ENCODE results near the gene ARHGEF1.

The ARHGEF1 gene

DNA sequence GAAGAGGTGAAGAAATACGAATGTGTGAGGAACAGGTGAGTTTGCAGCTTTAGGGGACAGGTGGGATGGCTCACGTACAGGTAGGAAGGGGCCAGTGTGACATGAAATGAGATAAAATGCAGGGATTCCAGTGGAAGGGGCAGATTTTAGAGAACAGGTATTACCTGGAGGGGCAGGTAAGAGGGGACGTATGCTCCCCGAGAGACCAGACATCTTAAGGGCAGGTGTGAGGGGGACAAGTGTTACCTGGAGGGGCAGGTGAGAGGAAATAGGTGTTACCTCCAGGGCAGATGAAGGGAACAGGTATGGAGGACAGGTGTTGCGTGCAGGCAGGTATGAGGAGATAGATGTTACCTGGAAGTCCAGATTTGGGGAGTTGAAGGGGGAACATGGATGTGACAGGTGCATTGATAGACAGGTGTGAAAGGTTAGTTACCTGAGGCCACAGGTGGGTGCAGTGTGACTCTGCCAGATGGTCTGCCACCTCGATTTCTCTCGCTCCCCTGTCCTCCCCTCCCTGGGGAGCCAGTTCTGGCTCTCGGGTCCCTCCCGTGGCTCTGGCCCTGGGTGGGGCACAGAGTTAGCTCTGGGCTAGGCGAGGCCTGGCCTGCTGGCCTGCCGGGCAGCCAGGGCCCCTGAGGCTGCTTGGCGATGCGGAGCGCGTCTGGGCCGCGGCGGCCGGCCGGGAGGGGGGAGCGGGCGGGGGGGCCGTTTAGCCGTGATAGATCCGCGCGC is 43.2 kb downstream of the ARHGEF1 start:
- H3K4me3 ChIP-seq (ENCODE audit: low read depth, low read length) = no peak overlapping the region
- no peak for TF ChIP-seq CTCF (IDR thresholded peaks at IDR 0.05; ENCODE audit: low read depth, low read length)

- H3K4me3 ChIP-seq (ENCODE audit: low read depth, low read length) = no peak overlapping the region
- TF ChIP-seq CTCF (IDR thresholded peaks at IDR 0.05; ENCODE audit: low read depth, low read length) = no peak
These were observed 43.9 kb downstream of the ARHGEF1 start for GRCh38 chr19:41926763-41927496.

DNA sequence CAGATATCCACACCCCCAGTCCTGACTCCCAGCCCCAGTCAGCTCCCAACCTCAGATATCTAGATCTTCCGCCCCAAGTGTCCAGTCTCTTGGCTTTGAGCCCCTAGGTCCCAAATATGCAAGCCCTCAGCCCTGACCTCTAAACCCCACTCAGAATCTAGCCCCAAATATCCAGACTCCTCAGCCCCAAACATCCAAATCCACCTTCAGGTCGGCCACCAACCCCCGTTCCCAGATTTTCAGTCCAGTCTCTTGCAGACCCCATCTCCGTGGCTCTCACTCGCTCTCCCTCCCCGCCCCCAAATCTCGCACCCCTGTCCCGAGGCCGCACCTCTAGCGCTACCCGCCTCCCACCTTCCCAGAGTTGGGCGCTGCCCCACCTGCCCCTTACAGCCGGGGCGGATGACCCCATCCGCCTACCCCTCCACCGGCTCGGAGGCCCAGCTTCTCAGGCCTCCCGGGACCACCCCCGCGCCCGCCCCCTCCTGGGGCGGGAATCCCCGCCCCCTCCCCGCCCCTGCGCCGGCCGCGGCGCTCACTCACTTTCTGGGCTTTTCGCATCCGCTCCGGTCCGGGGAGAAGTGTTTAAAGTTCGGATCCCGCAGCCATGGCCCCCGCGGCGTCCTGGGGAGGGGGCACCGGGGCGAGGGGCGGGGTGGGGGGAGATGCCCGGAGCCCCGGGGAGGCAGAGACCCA is 44.7 kb downstream of the ARHGEF1 start:
- H3K4me3 ChIP-seq (ENCODE audit: low read depth, low read length) = peak overlapping the region; percentile 46
- no peak for TF ChIP-seq CTCF (IDR thresholded peaks at IDR 0.05; ENCODE audit: low read depth, low read length)

DNA sequence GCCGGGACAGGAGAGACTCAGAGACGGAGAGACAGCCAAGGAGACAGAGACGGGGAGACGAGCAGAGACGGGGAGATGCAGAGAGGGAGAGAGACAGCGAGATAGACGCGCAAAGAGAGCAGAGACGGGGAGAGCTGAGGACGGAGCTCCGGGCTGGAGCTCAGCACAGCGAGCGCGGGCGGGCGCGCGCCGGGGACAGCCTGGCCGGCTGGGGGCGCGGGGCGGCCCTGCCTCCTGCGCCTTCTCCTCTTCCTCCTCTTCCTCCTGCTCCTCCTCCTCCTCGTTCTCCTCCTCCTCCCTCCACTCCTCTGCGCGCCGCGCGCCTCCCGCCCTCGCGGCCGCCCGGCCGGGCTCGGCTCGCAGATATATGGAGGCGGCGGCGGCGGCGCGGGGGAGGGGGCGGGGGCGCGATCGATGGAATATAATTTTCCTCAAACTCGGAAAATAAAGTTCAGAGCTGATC is 45.3 kb downstream of the ARHGEF1 start, which contains the start of gene ERFL:
Gene ERFL (minus strand): TSS at position 229 of the 463 bp plus-strand sequence. CDS start 15,530 bp downstream, outside the sequence.
- peak within 1 kb of the TSS; percentile 46 for H3K4me3 ChIP-seq (ENCODE audit: low read depth, low read length)
- TF ChIP-seq CTCF (IDR thresholded peaks at IDR 0.05; ENCODE audit: low read depth, low read length) = no peak

GRCh38 chr19:41928754-41929535 is 46.0 kb downstream of the ARHGEF1 start:
- H3K4me3 ChIP-seq (ENCODE audit: low read depth, low read length) = peak overlapping the region; percentile 46; the same call in 1 of the 2 replicates
- TF ChIP-seq CTCF (IDR thresholded peaks at IDR 0.05; ENCODE audit: low read depth, low read length) = no peak

- H3K4me3 ChIP-seq (ENCODE audit: low read depth, low read length) = no peak overlapping the region
- TF ChIP-seq CTCF (IDR thresholded peaks at IDR 0.05; ENCODE audit: low read depth, low read length) = no peak
These were observed 46.6 kb downstream of the ARHGEF1 start for GRCh38 chr19:41929536-41930071.

All from WI38 (cell line).